Measurements from ENCODE around the gene GPC5.

- TF ChIP-seq POLR2A (IDR thresholded peaks at IDR 0.05) = no peak
- TF ChIP-seq, protein P1, sequence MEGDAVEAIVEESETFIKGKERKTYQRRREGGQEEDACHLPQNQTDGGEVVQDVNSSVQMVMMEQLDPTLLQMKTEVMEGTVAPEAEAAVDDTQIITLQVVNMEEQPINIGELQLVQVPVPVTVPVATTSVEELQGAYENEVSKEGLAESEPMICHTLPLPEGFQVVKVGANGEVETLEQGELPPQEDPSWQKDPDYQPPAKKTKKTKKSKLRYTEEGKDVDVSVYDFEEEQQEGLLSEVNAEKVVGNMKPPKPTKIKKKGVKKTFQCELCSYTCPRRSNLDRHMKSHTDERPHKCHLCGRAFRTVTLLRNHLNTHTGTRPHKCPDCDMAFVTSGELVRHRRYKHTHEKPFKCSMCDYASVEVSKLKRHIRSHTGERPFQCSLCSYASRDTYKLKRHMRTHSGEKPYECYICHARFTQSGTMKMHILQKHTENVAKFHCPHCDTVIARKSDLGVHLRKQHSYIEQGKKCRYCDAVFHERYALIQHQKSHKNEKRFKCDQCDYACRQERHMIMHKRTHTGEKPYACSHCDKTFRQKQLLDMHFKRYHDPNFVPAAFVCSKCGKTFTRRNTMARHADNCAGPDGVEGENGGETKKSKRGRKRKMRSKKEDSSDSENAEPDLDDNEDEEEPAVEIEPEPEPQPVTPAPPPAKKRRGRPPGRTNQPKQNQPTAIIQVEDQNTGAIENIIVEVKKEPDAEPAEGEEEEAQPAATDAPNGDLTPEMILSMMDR (IDR thresholded peaks at IDR 0.05) = no peak
Measured at GRCh38 chr13:92566767-92567166, 1168.3 kb downstream of the GPC5 start.
